Umbilical cord (tissue), 2 donors: Measurements from ENCODE around the gene DPP6. TPM values are rescaled to one million over a fixed set of nuclear protein-coding genes. Genes with fewer than 3 reads are reported as not detected.
"Not testable (repeated sequence)": the region's sequence is repeated elsewhere in the genome, so short reads cannot be mapped to it uniquely, and the experiment has no call there.

Source experiments
- DNase-seq: peaks from one replicate; pipeline ENCODE4 v3.0.0-alpha.2; 2015; ENCODE audit warnings: low spot score
- total RNA-seq: library from RNA; depleted of rRNA; stranded (reverse); fragments of >200 nt; gene quantifications from one replicate; pipeline ENCODE4 v1.2.3, GENCODE V29; 2014; ENCODE audit warnings: low replicate concordance; ENCODE audit not compliant: insufficient read depth

Gene DPP6
- total RNA-seq, 1 donor from 2014 or later = 1.2 TPM

GRCh38 chr7:154072395-154073181 lies 20.4 kb downstream of the DPP6 start:
- not testable (repeated sequence) for DNase-seq

DNA sequence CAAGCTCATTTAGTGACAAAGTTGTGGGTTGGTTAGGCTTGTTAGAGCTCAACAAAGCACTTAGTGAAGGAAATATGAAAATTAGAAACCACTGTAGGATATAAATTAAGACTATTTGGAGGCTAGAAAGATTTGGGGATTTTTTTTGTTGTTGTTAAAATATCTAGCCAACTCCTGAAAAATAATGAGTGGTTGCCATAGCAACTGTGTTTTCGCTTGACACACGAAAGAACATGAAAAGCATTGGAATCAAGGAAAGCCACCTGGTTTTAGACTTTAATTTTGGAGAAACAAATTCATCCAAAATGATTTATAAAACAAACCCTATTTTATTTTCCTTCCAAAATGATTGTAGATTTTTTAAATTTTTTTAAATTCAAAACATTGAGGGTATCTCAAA lies 26.3 kb downstream of the DPP6 start:
- DNase-seq = not testable (repeated sequence)

- not testable (repeated sequence) for DNase-seq
These were observed 28.1 kb downstream of the DPP6 start for GRCh38 chr7:154080249-154080648.

DNA sequence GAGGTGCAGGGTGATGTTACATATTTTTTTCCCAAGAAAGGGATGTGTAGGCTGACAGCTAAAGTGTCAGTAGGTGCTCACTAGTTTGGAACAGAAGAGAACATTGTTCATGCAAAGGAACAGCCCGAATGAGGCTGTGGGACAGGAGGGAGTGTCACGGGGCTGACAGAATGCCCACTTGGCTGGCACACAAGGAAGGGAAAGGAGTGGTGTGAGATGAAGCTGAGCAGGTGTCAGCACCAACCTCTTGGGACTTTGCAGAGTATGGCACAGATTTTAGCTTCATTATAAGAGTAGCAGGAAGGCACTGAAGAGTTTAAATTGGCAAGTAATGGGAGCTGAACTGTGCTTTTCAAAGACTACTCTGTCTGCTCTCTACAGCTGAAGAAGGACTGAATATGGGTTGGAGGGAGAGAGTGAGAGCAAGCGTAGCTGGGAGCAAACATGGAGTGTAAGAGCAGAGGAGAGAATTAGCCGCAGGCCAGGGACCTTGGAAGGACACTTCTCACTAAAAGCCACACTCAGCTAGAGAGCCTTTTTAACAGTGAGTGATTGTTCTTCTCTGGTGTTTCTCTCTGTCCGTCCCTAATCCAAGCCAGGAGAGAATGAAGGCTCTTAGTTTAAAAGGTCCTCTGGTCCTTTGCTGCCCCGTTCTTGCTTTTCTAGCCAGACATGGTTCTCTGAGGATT lies 35.0 kb downstream of the DPP6 start:
- DNase-seq = not testable (repeated sequence)

DNA sequence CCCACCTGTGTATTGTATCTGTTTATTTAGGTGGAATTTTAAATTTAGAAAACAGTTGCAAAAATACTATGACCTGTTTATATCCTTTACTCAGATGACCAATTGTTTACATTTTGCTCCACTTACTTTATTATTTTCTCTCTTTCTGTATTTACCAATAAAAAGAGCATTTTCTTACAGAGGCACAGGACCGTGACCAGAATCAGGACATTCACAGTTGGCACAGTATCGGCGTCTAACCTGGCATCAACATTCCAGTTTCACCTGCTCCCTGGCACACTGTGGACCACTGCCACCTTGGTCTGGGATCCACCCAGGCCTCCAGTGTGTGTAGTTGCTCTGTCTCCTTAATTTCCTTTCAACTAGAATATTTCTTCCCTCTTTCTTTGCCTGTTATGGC lies 39.9 kb downstream of the DPP6 start:
- not testable (repeated sequence) for DNase-seq

GRCh38 chr7:154095201-154095600 lies 43.0 kb downstream of the DPP6 start:
- not testable (repeated sequence) for DNase-seq

GRCh38 chr7:154105063-154105462 lies 52.9 kb downstream of the DPP6 start:
- DNase-seq = not testable (repeated sequence)

- DNase-seq = not testable (repeated sequence)
These were observed 57.4 kb downstream of the DPP6 start for GRCh38 chr7:154109615-154110014.

DNA sequence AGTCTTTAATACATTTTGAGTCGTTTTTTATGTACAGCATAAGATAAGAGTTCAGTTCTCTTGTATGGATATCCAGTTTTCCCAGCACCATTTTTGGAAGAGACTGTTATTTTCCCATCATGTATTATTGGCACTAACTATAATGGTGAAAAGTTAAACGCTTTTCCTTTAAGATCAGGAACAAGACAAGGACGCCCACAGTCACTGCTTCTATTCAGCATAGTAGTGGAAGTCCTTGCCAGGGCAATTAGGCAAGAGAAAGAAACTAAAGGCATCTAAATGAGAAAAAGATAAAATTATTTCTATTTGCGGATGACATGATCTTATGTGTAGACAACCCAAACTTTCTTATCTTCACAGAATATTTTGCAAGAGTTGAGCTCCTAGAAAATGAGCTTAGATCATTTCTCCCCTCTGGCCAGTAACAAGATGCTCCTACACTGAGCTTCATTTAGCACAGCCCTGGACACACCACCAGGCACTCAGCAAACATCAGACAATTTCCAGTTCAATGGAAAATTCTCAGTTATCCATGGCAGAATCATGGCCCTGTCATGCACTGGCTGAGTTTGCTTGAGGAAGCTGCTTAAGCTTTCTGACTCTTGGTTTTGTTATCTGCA lies 61.6 kb downstream of the DPP6 start:
- not testable (repeated sequence) for DNase-seq

GRCh38 chr7:154117411-154118390 lies 65.5 kb downstream of the DPP6 start:
- not testable (repeated sequence) for DNase-seq

- not testable (repeated sequence) for DNase-seq
These were observed 68.6 kb downstream of the DPP6 start for GRCh38 chr7:154120825-154121224.

DNA sequence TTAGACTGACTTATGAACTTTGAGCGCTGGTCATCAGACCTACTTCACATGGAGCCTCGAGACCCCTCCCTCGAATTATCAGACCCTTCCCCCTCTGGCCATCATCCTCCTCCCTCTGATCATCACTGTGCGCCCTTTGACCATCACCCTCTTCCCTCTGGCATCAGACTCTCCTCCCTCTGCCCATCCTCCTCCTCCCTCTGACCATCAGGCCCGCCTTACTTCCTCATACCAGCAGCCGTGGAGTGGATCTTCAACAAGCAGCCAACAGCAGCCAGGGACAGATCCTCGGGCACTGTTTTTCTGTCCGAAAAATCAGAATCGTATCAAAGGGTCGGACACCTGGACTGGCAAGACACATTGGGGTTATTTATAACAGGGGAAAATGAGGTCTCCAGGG lies 70.5 kb downstream of the DPP6 start:
- DNase-seq = not testable (repeated sequence)

- DNase-seq = not testable (repeated sequence)
These were observed 71.2 kb downstream of the DPP6 start for GRCh38 chr7:154123397-154123796.

DNA sequence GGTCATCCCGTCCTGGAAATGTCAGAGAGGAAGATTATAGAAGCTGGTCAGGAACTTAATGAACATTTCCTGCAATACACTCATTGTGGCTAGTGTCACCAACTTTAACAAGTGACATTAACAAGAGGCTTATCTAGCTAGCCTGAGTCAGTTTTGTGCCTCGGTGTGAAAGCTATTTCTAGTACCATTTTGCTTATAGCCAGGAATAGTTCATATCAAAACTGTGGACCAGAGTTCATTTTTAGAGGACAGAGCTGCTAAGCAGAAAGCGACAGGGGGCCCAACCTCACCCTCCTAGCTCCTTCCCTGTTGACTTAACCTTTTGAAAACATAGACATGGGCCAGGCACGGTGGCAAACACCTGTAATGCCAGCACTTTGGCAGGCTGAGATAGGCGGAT lies 76.9 kb downstream of the DPP6 start:
- not testable (repeated sequence) for DNase-seq

- DNase-seq = not testable (repeated sequence)
These were observed 80.4 kb downstream of the DPP6 start for GRCh38 chr7:154132617-154133016.

- not testable (repeated sequence) for DNase-seq
These were observed 81.6 kb downstream of the DPP6 start for GRCh38 chr7:154133703-154134277.

GRCh38 chr7:154134698-154135097 lies 82.5 kb downstream of the DPP6 start:
- not testable (repeated sequence) for DNase-seq

- not testable (repeated sequence) for DNase-seq
These were observed 83.4 kb downstream of the DPP6 start for GRCh38 chr7:154135646-154136045.

DNA sequence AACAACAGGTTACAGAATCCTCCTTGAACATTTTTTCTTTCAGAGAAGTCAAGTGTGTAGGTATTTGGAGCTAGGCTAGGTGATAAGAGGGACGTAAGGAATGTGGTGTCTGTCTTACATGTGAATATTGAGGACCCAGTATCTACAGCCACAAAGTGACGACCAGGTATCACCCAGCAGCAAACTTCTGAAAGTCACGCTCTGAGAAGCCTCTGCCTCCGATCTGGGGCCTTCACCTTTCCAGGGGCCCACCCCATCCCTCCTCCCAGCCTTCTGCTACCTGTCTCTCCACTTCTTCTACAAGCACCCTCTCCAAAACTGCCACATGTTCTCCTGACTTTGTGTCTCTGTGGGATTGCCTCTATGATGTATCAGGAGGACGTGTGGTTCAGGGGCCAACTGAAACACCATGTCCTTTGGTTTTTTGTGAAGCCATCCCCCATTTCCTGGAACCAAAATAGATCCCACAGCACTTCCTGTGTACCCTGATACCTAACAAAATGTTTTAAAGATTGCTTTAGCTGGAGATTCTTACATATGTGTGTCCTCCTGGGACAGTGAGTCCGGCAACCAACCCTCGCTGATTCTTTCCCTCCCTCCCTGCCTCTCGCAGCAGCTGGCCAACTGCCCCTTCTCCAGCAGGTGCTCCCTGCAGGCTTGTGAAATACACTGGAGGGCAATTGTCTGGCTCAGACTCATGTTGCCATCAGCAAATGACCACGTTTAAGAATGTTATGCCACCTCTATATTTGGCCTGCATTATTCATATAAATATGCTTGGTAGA lies 93.9 kb downstream of the DPP6 start:
- not testable (repeated sequence) for DNase-seq

- not testable (repeated sequence) for DNase-seq
These were observed 94.5 kb downstream of the DPP6 start for GRCh38 chr7:154146707-154147038.
